ENCODE measurements around the gene SYT2. TPM values are rescaled to one million over a fixed set of nuclear protein-coding genes. Genes with fewer than 3 reads are reported as not detected.

The SYT2 gene
- total and polyA plus RNA-seq, 12 donors, result under 0.01 to 0.07 (median 0.02) TPM; not detected in 9

- Histone ChIP-seq H3K27me3 (peaks cover 0 to 97% (median 64%) of the 10 kb centered on the region in 7 donors), H3K4me3 (no peak overlapping the region), H3K27ac (no peak overlapping the region), H3K36me3 (no peaks in the 10 kb centered on the region), H3K9me3 (no peaks in the 10 kb centered on the region), H3K4me1 (no peaks in the 10 kb centered on the region)
- TF ChIP-seq CTCF (IDR thresholded peaks at IDR 0.05), result no peak
- no peak for DNase-seq
- 79 to 80% methylated on average over 6 of the region's 6 CpGs for WGBS, 2 donors
- intact Hi-C loops (cut with DNase I), result loop anchor here in 1 of 10 donors (10.0 kb wide), 1 partner anchor 378 kb away; no protein-coding TSS in a partner anchor
- ATAC-seq, result no peak
These were observed 7.1 kb downstream of the SYT2 start for GRCh38 chr1:202703191-202703590.

GRCh38 chr1:202702088-202702487 lies 8.2 kb downstream of the SYT2 start:
- Histone ChIP-seq H3K27ac (no peak overlapping the region), H3K4me3 (no peak overlapping the region), H3K27me3 (peaks cover 0 to 97% (median 63%) of the 10 kb centered on the region in 7 donors), H3K9me3 (no peaks in the 10 kb centered on the region), H3K4me1 (no peaks in the 10 kb centered on the region), H3K36me3 (no peaks in the 10 kb centered on the region)
- DNase-seq (no peak), ATAC-seq (no peak)
- intact Hi-C loops (cut with DNase I), result loop anchor here in 1 of 10 donors (10.0 kb wide), 1 partner anchor 377 kb away; no protein-coding TSS in a partner anchor
- no peak for TF ChIP-seq CTCF (IDR thresholded peaks at IDR 0.05)
- WGBS, 2 donors, result 53 to 60% methylated on average over 5 of the region's 5 CpGs

- Histone ChIP-seq H3K4me1 (no peaks in the 10 kb centered on the region), H3K27ac (no peak overlapping the region), H3K4me3 (no peak overlapping the region), H3K27me3 (peaks cover 0 to 97% (median 63%) of the 10 kb centered on the region in 7 donors), H3K9me3 (no peaks in the 10 kb centered on the region), H3K36me3 (no peaks in the 10 kb centered on the region)
- no peak for TF ChIP-seq CTCF (IDR thresholded peaks at IDR 0.05)
- 87 to 93% methylated on average over 3 of the region's 3 CpGs for WGBS, 2 donors
- intact Hi-C loops (cut with DNase I), result loop anchor here in 1 of 10 donors (10.0 kb wide), 1 partner anchor 376 kb away; no protein-coding TSS in a partner anchor
- no peak for DNase-seq
- ATAC-seq, result no peak
These were observed 9.1 kb downstream of the SYT2 start for GRCh38 chr1:202701200-202701599.

GRCh38 chr1:202700061-202700460 lies 10.2 kb downstream of the SYT2 start:
- intact Hi-C loops (cut with DNase I), result loop anchor here in 1 of 10 donors (10.0 kb wide), 1 partner anchor 375 kb away; no protein-coding TSS in a partner anchor
- TF ChIP-seq CTCF (IDR thresholded peaks at IDR 0.05), result no peak
- ATAC-seq (no peak), DNase-seq (no peak)
- Histone ChIP-seq H3K27me3 (peaks cover 0 to 97% (median 63%) of the 10 kb centered on the region in 7 donors), H3K27ac (no peak overlapping the region), H3K4me1 (no peaks in the 10 kb centered on the region), H3K36me3 (no peaks in the 10 kb centered on the region), H3K9me3 (no peaks in the 10 kb centered on the region), H3K4me3 (no peak overlapping the region)
- WGBS, 2 donors, result 71 to 74% methylated on average over 5 of the region's 5 CpGs
